Fibroblast of mammary gland (primary cell): Measurements from ENCODE around the gene ABCB8.

Experiments
- DNase-seq: peaks from one replicate; pipeline ENCODE4 v3.0.0-alpha.2; 2010; ENCODE audit warnings: low read depth
- H3K4me3 ChIP-seq: 2 replicates; pipeline ENCODE4 v1.5.1; 2011; ENCODE audit warnings: low read depth, mild to moderate bottlenecking, low read length, moderate library complexity; ENCODE audit not compliant: control insufficient read depth
- CTCF ChIP-seq: conservative IDR thresholded peaks from 2 replicates; pipeline ENCODE4 v1.5.1; 2011; ENCODE audit warnings: low read depth, low read length, inconsistent platforms; ENCODE audit not compliant: control insufficient read depth, insufficient read depth

The ABCB8 gene

GRCh38 chr7:151028131-151028947 is at the start of gene ABCB8:
ABCB8 (plus strand) TSS chr7:151028450; CDS start chr7:151028516, 66 bp downstream.
- DNase-seq = peak; percentile 98
- peak; percentile 21 for TF ChIP-seq CTCF
- peak within 1 kb of the TSS; percentile 87 for H3K4me3 ChIP-seq

DNA sequence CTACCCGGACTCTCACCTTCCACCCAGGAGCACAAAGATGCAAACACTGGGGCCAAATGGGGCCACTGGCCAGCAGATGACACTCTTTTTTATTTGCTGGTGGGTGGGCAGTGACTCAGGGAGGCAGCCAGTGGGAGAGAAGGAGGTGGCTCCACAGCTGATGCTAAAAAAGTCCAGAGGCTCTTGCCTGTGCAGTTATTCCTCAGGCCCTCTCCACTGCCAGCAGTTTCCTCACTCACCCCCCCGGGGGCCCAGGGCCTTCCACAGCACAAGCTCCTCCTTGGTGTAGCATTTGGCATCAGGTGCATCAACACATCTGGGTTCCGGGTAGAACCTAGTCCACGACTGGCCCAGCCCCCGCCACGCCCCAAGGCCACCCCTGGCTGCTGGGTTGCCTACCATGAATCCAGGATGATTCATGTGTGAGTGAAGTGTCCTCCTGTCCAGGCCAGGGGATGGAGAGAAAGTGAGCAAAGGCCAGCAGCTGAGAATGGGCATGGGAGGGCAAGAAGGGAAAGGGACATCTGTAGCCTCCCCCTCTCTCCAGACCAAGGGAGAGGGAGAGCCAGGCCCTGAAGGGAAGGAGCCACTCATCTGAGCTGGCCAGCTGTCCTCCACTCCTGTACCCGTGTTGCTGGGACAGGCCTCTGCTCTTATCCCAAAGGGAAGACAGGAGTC is 48.4 kb upstream of the ABCB8 start:
- no peak overlapping the region for H3K4me3 ChIP-seq
- TF ChIP-seq CTCF = no peak

GRCh38 chr7:150980663-150981062 is 47.6 kb upstream of the ABCB8 start:
- DNase-seq = no peak
- H3K4me3 ChIP-seq = no peak overlapping the region
- TF ChIP-seq CTCF = no peak

More for the DNA sequence above, 48.4 kb upstream of the ABCB8 start:
- no peak for DNase-seq

- DNase-seq = no peak
- no peak for TF ChIP-seq CTCF
- H3K4me3 ChIP-seq = no peak overlapping the region
Measured at GRCh38 chr7:150981644-150982043, 46.6 kb upstream of the ABCB8 start.

DNA sequence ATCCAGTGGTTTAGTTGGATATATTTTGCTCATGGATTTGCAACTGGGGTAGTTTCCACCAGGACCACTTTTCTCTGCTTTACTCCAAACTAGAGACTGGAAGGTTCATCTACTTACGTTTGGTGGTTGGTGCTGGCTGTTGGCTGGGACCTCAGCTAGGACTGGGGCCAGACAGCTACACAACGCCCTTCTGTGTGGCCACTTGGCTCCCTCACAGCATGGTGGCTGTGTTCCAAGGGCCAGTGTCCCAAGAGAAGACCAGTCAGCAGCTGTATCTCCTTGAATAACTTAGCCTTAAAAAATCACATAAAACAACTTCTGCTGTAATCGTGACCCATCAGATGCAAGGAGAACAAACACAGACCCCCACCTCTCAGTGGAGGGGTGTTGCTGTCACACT is 45.9 kb upstream of the ABCB8 start:
- TF ChIP-seq CTCF = no peak
- H3K4me3 ChIP-seq = no peak overlapping the region
- DNase-seq = no peak

- H3K4me3 ChIP-seq = no peak overlapping the region
- no peak for TF ChIP-seq CTCF
- no peak for DNase-seq
Measured at GRCh38 chr7:150983893-150984368, 44.3 kb upstream of the ABCB8 start.
